Neural progenitor cell (in vitro differentiated cells): ENCODE data around the gene GET3.

Experiments
- EZH2 ChIP-seq: fragments of 200-600 bp; sonication (generic); IDR thresholded peaks from 2 replicates; pipeline ENCODE4 v1.6.1; 2017; ENCODE audit warnings: antibody characterized with exemption, mild to moderate bottlenecking, moderate library complexity
- EZH2phosphoT487 ChIP-seq: fragments of 200-600 bp; sonication (generic); IDR thresholded peaks from 2 replicates; pipeline ENCODE4 v1.6.1; 2017; ENCODE audit warnings: antibody characterized with exemption
- TF ChIP-seq, protein P1 (sequence below): fragments of 200-600 bp; sonication (generic); IDR thresholded peaks from 2 replicates; pipeline ENCODE4 v1.5.1; 2017; ENCODE audit warnings: antibody characterized with exemption, mild to moderate bottlenecking

DNA sequence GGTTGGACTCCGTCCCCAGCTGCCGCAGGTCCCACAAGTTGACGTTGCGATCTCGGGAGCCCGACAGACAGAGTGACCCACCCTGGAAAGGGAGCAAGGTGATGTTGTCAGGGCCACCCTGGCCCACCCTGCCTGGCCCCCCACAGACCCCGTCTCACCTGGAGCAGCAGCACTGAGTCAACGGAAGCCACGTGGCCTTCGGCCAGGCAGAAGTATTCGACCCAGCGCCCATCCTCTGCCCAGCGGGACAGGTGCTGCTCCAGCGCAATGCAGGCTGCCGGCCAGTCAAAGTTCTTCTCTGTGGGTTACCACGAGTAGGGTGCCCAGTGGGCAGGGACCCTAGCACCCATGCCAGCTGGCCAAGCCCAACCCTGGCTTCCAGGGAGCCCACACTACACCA lies 42.7 kb upstream of the GET3 start:
- TF ChIP-seq EZH2phosphoT487 (no peak), EZH2 (no peak)
- TF ChIP-seq, protein P1, sequence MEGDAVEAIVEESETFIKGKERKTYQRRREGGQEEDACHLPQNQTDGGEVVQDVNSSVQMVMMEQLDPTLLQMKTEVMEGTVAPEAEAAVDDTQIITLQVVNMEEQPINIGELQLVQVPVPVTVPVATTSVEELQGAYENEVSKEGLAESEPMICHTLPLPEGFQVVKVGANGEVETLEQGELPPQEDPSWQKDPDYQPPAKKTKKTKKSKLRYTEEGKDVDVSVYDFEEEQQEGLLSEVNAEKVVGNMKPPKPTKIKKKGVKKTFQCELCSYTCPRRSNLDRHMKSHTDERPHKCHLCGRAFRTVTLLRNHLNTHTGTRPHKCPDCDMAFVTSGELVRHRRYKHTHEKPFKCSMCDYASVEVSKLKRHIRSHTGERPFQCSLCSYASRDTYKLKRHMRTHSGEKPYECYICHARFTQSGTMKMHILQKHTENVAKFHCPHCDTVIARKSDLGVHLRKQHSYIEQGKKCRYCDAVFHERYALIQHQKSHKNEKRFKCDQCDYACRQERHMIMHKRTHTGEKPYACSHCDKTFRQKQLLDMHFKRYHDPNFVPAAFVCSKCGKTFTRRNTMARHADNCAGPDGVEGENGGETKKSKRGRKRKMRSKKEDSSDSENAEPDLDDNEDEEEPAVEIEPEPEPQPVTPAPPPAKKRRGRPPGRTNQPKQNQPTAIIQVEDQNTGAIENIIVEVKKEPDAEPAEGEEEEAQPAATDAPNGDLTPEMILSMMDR: no peak
